Suprapubic skin (tissue), 3 donors: Measurements from ENCODE around the gene CYTH1.

Experiments used
- CTCF ChIP-seq, 2 donors: fragments of 200-600 bp in 1 of 2; fragments of 450-650 bp in 1 of 2; sonication (generic) in 1 of 2; IDR thresholded peaks; one replicate each; pipeline ENCODE4 v1.5.1; 2016 to 2019; ENCODE audit warnings: antibody characterized with exemption in 2 of 2, mild to moderate bottlenecking in 1 of 2, moderate library complexity in 1 of 2
- POLR2AphosphoS5 ChIP-seq, 3 donors: sonication (generic); formaldehyde crosslinking; IDR thresholded peaks; one replicate each; pipeline ENCODE4 v1.6.1; 2017; ENCODE audit warnings: antibody characterized with exemption in 3 of 3

GRCh38 chr17:78714534-78714933, 67.5 kb downstream of the CYTH1 start:
- no peak for TF ChIP-seq CTCF (IDR thresholded peaks at IDR 0.05)
- TF ChIP-seq POLR2AphosphoS5 (IDR thresholded peaks at IDR 0.05): no peak
